Renal pelvis (tissue), 12 donors: ENCODE measurements around the gene ARPC1B. TPM values are rescaled to one million over a fixed set of nuclear protein-coding genes. Genes with fewer than 3 reads are reported as not detected.
A peak's percentile ranks its signal among the peaks of the same experiment; 100 is the strongest.
"Not testable (repeated sequence)": the region's sequence is repeated elsewhere in the genome, so short reads cannot be mapped to it uniquely, and the experiment has no call there.

ENCODE experiments used
- DNase-seq: peaks from one replicate; pipeline ENCODE4 v3.0.0-alpha.2; 2013
- long read RNA-seq, 16 experiments: transcript quantifications; one replicate each; lab custom pipeline, GENCODE V29; 2026
- polyA plus RNA-seq, 3 donors: library from polyadenylated mRNA; unstranded; fragments of 120-200 nt; gene quantifications; one replicate each; pipeline ENCODE4 v1.2.1, GENCODE V29; 2013; ENCODE audit not compliant: insufficient read length in 3 of 3

Gene ARPC1B
- polyA plus RNA-seq = 10 to 100 TPM; 35.9 to 44.2 (median 38.4) TPM
- long read RNA-seq, donor 1, transcript ARPC1B-201 (10 exons, 1,564 nt) = major isoform, 14 of 82 reads
- long read RNA-seq, donor 1, partial matches to known transcripts = 67 of 82 reads
- long read RNA-seq, donor 1, other reads (novel, unspliced or antisense) = 0 of 82 reads
- long read RNA-seq, donor 2, transcript ARPC1B-201 (10 exons, 1,564 nt) = major isoform, 27 of 234 reads
- long read RNA-seq, donor 2, partial matches to known transcripts = 99 of 234 reads
- long read RNA-seq, donor 2, other reads (novel, unspliced or antisense) = 106 of 234 reads
- long read RNA-seq, donor 3, transcript ARPC1B-217 (5 exons, 945 nt) = minor isoform, 6 of 36 reads
- long read RNA-seq, donor 3, transcript ARPC1B-201 (10 exons, 1,564 nt) = major isoform, 29 of 36 reads
- long read RNA-seq, donor 3, partial matches to known transcripts = 0 of 36 reads
- long read RNA-seq, donor 3, other reads (novel, unspliced or antisense) = 0 of 36 reads
- long read RNA-seq, donor 4, transcript ARPC1B-201 (10 exons, 1,564 nt) = major isoform, 29 of 106 reads
- long read RNA-seq, donor 4, partial matches to known transcripts = 72 of 106 reads
- long read RNA-seq, donor 4, other reads (novel, unspliced or antisense) = 0 of 106 reads
- long read RNA-seq, donor 5, transcript ARPC1B-201 (10 exons, 1,564 nt) = major isoform, 8 of 9 reads
- long read RNA-seq, donor 5, partial matches to known transcripts = 0 of 9 reads
- long read RNA-seq, donor 5, other reads (novel, unspliced or antisense) = 0 of 9 reads
- long read RNA-seq, donor 6, transcript ARPC1B-201 (10 exons, 1,564 nt) = major isoform, 15 of 183 reads
- long read RNA-seq, donor 6, partial matches to known transcripts = 99 of 183 reads
- long read RNA-seq, donor 6, other reads (novel, unspliced or antisense) = 67 of 183 reads
- long read RNA-seq, donor 7, transcript ARPC1B-201 (10 exons, 1,564 nt) = major isoform, 12 of 26 reads
- long read RNA-seq, donor 7, partial matches to known transcripts = 11 of 26 reads
- long read RNA-seq, donor 7, other reads (novel, unspliced or antisense) = 0 of 26 reads
- long read RNA-seq, donor 8, transcript ARPC1B-201 (10 exons, 1,564 nt) = major isoform, 9 of 49 reads
- long read RNA-seq, donor 8, partial matches to known transcripts = 15 of 49 reads
- long read RNA-seq, donor 8, other reads (novel, unspliced or antisense) = 22 of 49 reads
- long read RNA-seq, donor 9, transcript ARPC1B-201 (10 exons, 1,564 nt) = major isoform, 26 of 267 reads
- long read RNA-seq, donor 9, partial matches to known transcripts = 151 of 267 reads
- long read RNA-seq, donor 9, other reads (novel, unspliced or antisense) = 87 of 267 reads
- long read RNA-seq, donor 10, transcript ARPC1B-201 (10 exons, 1,564 nt) = major isoform, 8 of 9 reads
- long read RNA-seq, donor 10, partial matches to known transcripts = 0 of 9 reads
- long read RNA-seq, donor 10, other reads (novel, unspliced or antisense) = 0 of 9 reads
- long read RNA-seq, donor 11, transcript ARPC1B-201 (10 exons, 1,564 nt) = major isoform, 15 of 17 reads
- long read RNA-seq, donor 11, partial matches to known transcripts = 0 of 17 reads
- long read RNA-seq, donor 11, other reads (novel, unspliced or antisense) = 0 of 17 reads
- long read RNA-seq, donor 12, transcript ARPC1B-201 (10 exons, 1,564 nt) = major isoform, 16 of 22 reads
- long read RNA-seq, donor 12, partial matches to known transcripts = 0 of 22 reads
- long read RNA-seq, donor 12, other reads (novel, unspliced or antisense) = 0 of 22 reads
- long read RNA-seq, donor 13, transcript ARPC1B-201 (10 exons, 1,564 nt) = major isoform, 12 of 14 reads
- long read RNA-seq, donor 13, partial matches to known transcripts = 0 of 14 reads
- long read RNA-seq, donor 13, other reads (novel, unspliced or antisense) = 0 of 14 reads
- long read RNA-seq, donor 14, transcript ARPC1B-217 (5 exons, 945 nt) = minor isoform, 9 of 416 reads
- long read RNA-seq, donor 14, transcript ARPC1B-201 (10 exons, 1,564 nt) = major isoform, 17 of 416 reads
- long read RNA-seq, donor 14, partial matches to known transcripts = 319 of 416 reads
- long read RNA-seq, donor 14, other reads (novel, unspliced or antisense) = 69 of 416 reads
- long read RNA-seq, donor 15, transcript ARPC1B-201 (10 exons, 1,564 nt) = major isoform, 29 of 31 reads
- long read RNA-seq, donor 15, partial matches to known transcripts = 0 of 31 reads
- long read RNA-seq, donor 15, other reads (novel, unspliced or antisense) = 0 of 31 reads
- long read RNA-seq, donor 16, transcript ARPC1B-217 (5 exons, 945 nt) = minor isoform, 5 of 136 reads
- long read RNA-seq, donor 16, transcript ARPC1B-201 (10 exons, 1,564 nt) = major isoform, 27 of 136 reads
- long read RNA-seq, donor 16, partial matches to known transcripts = 101 of 136 reads
- long read RNA-seq, donor 16, other reads (novel, unspliced or antisense) = 0 of 136 reads

GRCh38 chr7:99374111-99375064 is at the start of gene ARPC1B:
TSS of gene ARPC1B (plus strand) at chr7:99374730. CDS start at chr7:99385715, 10,985 bp downstream.
- DNase-seq = no peak

- peak; percentile 16 for DNase-seq
Measured at GRCh38 chr7:99325001-99325493, 49.5 kb upstream of the ARPC1B start.

GRCh38 chr7:99325592-99326407 is 48.7 kb upstream of the ARPC1B start, which contains the start of gene ARPC1A:
TSS of gene ARPC1A (plus strand) at chr7:99325898. CDS start at chr7:99333354, 7,456 bp downstream.
- DNase-seq = peak; percentile 93

- no peak for DNase-seq
Measured at GRCh38 chr7:99326408-99326782, 48.1 kb upstream of the ARPC1B start.

- DNase-seq = not testable (repeated sequence)
Measured at GRCh38 chr7:99330314-99330961, 44.1 kb upstream of the ARPC1B start.

GRCh38 chr7:99331002-99331401 is 43.5 kb upstream of the ARPC1B start:
- DNase-seq = no peak

GRCh38 chr7:99339595-99339994 is 34.9 kb upstream of the ARPC1B start:
- DNase-seq = no peak

- no peak for DNase-seq
Measured at GRCh38 chr7:99340659-99341058, 33.9 kb upstream of the ARPC1B start.

GRCh38 chr7:99344061-99344647 is 30.4 kb upstream of the ARPC1B start:
- no peak for DNase-seq

- not testable (repeated sequence) for DNase-seq
Measured at GRCh38 chr7:99350641-99351040, 23.9 kb upstream of the ARPC1B start.

GRCh38 chr7:99352247-99352646 is 22.3 kb upstream of the ARPC1B start:
- DNase-seq = no peak

- no peak for DNase-seq
Measured at GRCh38 chr7:99355098-99355497, 19.4 kb upstream of the ARPC1B start.

GRCh38 chr7:99357701-99358490 is 16.6 kb upstream of the ARPC1B start:
- DNase-seq = no peak

GRCh38 chr7:99358521-99358920 is 16.0 kb upstream of the ARPC1B start:
- not testable (repeated sequence) for DNase-seq
